GM23338 (cell line): ENCODE measurements around the gene LARGE1. TPM values are rescaled to one million over a fixed set of nuclear protein-coding genes. Genes with fewer than 3 reads are reported as not detected.

Experiments used
- ATAC-seq: fragments of 200-7000 bp; cut with Tn5 transposase; 3 replicates; pipeline ENCODE4 v1.9.1; 2020
- DNase-seq: peaks from one replicate; pipeline ENCODE4 v3.0.0-alpha.2; 2015; ENCODE audit warnings: low spot score
- H2AFZ ChIP-seq: fragments of 200-600 bp; sonication (generic); 2 replicates; pipeline ENCODE4 v1.8.0; 2016; ENCODE audit warnings: antibody characterized with exemption, mild to moderate bottlenecking, moderate library complexity
- H3F3A ChIP-seq: fragments of 200-600 bp; sonication (generic); replicated peaks from 2 replicates; pipeline ENCODE4 v1.8.0; 2017; ENCODE audit warnings: antibody characterized with exemption, mixed run types, low read depth
- H3K27ac ChIP-seq: fragments of 200-600 bp; sonication (generic); 2 replicates; pipeline ENCODE4 v1.6.1; 2016; ENCODE audit warnings: low read depth
- H3K27me3 ChIP-seq: fragments of 200-600 bp; sonication (generic); 2 replicates; pipeline ENCODE4 v1.8.0; 2016; ENCODE audit warnings: mild to moderate bottlenecking, mixed run types, moderate library complexity; ENCODE audit not compliant: insufficient read depth
- H3K36me3 ChIP-seq: fragments of 200-600 bp; sonication (generic); 2 replicates; pipeline ENCODE4 v1.8.0; 2016; ENCODE audit warnings: mild to moderate bottlenecking; ENCODE audit not compliant: insufficient read depth
- H3K4me1 ChIP-seq: fragments of 200-600 bp; sonication (generic); 2 replicates; pipeline ENCODE4 v1.8.0; 2016; ENCODE audit warnings: mild to moderate bottlenecking, moderate library complexity; ENCODE audit not compliant: insufficient read depth
- H3K4me2 ChIP-seq: fragments of 200-600 bp; sonication (generic); 2 replicates; pipeline ENCODE4 v1.7.1; 2017; ENCODE audit warnings: mixed run types
- H3K4me3 ChIP-seq: fragments of 200-600 bp; sonication (generic); 2 replicates; pipeline ENCODE4 v1.6.1; 2016; ENCODE audit warnings: mixed run types
- H3K79me2 ChIP-seq: fragments of 200-600 bp; sonication (generic); replicated peaks from 2 replicates; pipeline ENCODE4 v1.8.0; 2017; ENCODE audit warnings: mild to moderate bottlenecking; ENCODE audit not compliant: insufficient read depth
- H3K9me2 ChIP-seq: fragments of 200-600 bp; sonication (generic); 2 replicates; pipeline ENCODE4 v1.8.0; 2017; ENCODE audit not compliant: insufficient read depth
- H4K20me1 ChIP-seq: fragments of 200-600 bp; sonication (generic); replicated peaks from 2 replicates; pipeline ENCODE4 v1.8.0; 2017; ENCODE audit warnings: mild to moderate bottlenecking; ENCODE audit not compliant: insufficient read depth
- H3K27ac Mint-ChIP-seq: 2 replicates; pipeline ENCODE4 v1.8.0; 2020; ENCODE audit warnings: inconsistent platforms, mild to moderate bottlenecking, moderate library complexity, mixed read lengths
- H3K27me3 Mint-ChIP-seq: 3 replicates; pipeline ENCODE4 v1.8.0; 2022; ENCODE audit warnings: low read depth, mild to moderate bottlenecking, moderate library complexity, mixed read lengths, inconsistent platforms; ENCODE audit not compliant: insufficient read depth, poor library complexity
- H3K36me3 Mint-ChIP-seq: 3 replicates; pipeline ENCODE4 v1.8.0; 2021; ENCODE audit warnings: low read depth, mild to moderate bottlenecking, inconsistent platforms, moderate library complexity, mixed read lengths
- H3K4me1 Mint-ChIP-seq: 3 replicates; pipeline ENCODE4 v1.8.0; 2020; ENCODE audit warnings: mild to moderate bottlenecking, inconsistent platforms, mixed read lengths
- H3K4me3 Mint-ChIP-seq: 3 replicates; pipeline ENCODE4 v1.8.0; 2021; ENCODE audit warnings: moderate library complexity, mild to moderate bottlenecking, inconsistent platforms, mixed read lengths
- H3K9me3 Mint-ChIP-seq: 3 replicates; pipeline ENCODE4 v1.8.0; 2020; ENCODE audit warnings: moderate library complexity, mild to moderate bottlenecking, inconsistent platforms, mixed read lengths
- CREB1 ChIP-seq: fragments of 250-450 bp; sonication (Bioruptor Pico); IDR thresholded peaks from 2 replicates; pipeline ENCODE4 v1.5.0; 2020; ENCODE audit warnings: low read depth, mild to moderate bottlenecking, moderate library complexity
- EZH2 ChIP-seq: fragments of 200-600 bp; sonication (generic); IDR thresholded peaks from one replicate; pipeline ENCODE4 v1.8.0; 2017; ENCODE audit warnings: antibody characterized with exemption, mild to moderate bottlenecking, low read depth; ENCODE audit not compliant: unreplicated experiment
- EZH2phosphoT487 ChIP-seq: fragments of 200-600 bp; sonication (generic); IDR thresholded peaks from one replicate; pipeline ENCODE4 v1.8.1; 2018; ENCODE audit warnings: antibody characterized with exemption; ENCODE audit not compliant: unreplicated experiment
- JUNB ChIP-seq: IDR thresholded peaks from one replicate; pipeline ENCODE4 v1.6.1; 2016; ENCODE audit warnings: antibody characterized with exemption; ENCODE audit not compliant: unreplicated experiment
- NANOG ChIP-seq: IDR thresholded peaks from 2 replicates; pipeline ENCODE4 v1.6.1; 2016; ENCODE audit warnings: antibody characterized with exemption, borderline replicate concordance
- POLR2AphosphoS5 ChIP-seq: IDR thresholded peaks from 2 replicates; pipeline ENCODE4 v1.6.1; 2016; ENCODE audit warnings: antibody characterized with exemption, low read depth
- STAT1 ChIP-seq: IDR thresholded peaks from one replicate; pipeline ENCODE4 v1.6.1; 2016; ENCODE audit warnings: antibody characterized with exemption; ENCODE audit not compliant: unreplicated experiment
- ZNF114 ChIP-seq: fragments of 250-450 bp; sonication (Bioruptor Pico); IDR thresholded peaks from 2 replicates; pipeline ENCODE4 v1.5.0; 2020; ENCODE audit warnings: mild to moderate bottlenecking, moderate library complexity
- ZNF331 ChIP-seq: fragments of 250-450 bp; sonication (Bioruptor Pico); IDR thresholded peaks from 2 replicates; pipeline ENCODE4 v1.5.0; 2020; ENCODE audit warnings: low read depth, mild to moderate bottlenecking, moderate library complexity
- polyA plus RNA-seq: library from polyadenylated mRNA; unstranded; fragments of >200 nt; fragmentation: Nextera tagmentation; extraction: Ambion mirVana; gene quantifications from 2 replicates; pipeline ENCODE4 v1.2.1, GENCODE V29; 2016
- total RNA-seq: library from RNA; depleted of rRNA; stranded (reverse); fragments of >200 nt; shearing (Covaris generic); gene quantifications from 2 replicates; pipeline ENCODE4 v1.2.3, GENCODE V29; 2014
- TF ChIP-seq, protein P1 (sequence below): fragments of 250-450 bp; sonication (Bioruptor Pico); IDR thresholded peaks from 2 replicates; pipeline ENCODE4 v1.5.0; 2020; ENCODE audit warnings: mild to moderate bottlenecking, moderate library complexity
- TF ChIP-seq, protein P2 (sequence below), 2 experiments: fragments of 200-600 bp in 1 of 2; sonication (generic) in 1 of 2; conservative IDR thresholded peaks; 2 replicates each; pipeline versions ENCODE4 v1.5.1 to v1.6.1; 2016 to 2017; ENCODE audit warnings: antibody characterized with exemption in 2 of 2, low read depth in 2 of 2, mild to moderate bottlenecking in 2 of 2, moderate library complexity in 1 of 2
- TF ChIP-seq, protein P3 (sequence below): IDR thresholded peaks from one replicate; pipeline ENCODE4 v1.6.1; 2018; ENCODE audit warnings: antibody characterized with exemption; ENCODE audit not compliant: unreplicated experiment
- TF ChIP-seq, protein P4 (sequence below): IDR thresholded peaks from 2 replicates; pipeline ENCODE4 v1.6.1; 2016; ENCODE audit warnings: antibody characterized with exemption

LARGE1 gene
- total and polyA plus RNA-seq, 2 experiments from 2014 or later = 12.8 to 75.6 TPM

DNA sequence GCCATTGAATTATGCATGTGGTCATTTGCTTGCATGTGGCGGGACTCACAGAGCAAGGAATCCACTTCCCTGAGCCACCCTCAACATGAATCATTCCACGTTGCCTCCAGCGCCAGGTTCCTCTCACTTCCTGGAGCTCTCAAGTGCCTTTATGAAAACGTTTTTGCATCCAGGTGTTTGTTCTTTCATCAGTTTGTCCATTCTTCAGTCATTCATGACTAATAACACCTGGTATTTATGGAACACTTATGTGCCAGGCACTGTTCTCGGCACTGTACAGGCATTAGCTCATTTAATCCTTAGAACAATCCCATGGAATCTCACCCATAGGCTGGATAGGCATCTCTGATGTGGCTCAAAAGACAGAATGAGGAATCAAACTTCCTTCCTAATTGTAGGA lies 606.0 kb downstream of the LARGE1 start:
- Histone ChIP-seq H3K27ac (no peak overlapping the region), H3K4me3 (no peak overlapping the region), H3K4me1 (no peaks in the 10 kb centered on the region), H2AFZ (no peak overlapping the region), H3K9me2 (no peaks in the 10 kb centered on the region), H3F3A (no peaks in the 10 kb centered on the region), H4K20me1 (no peaks in the 10 kb centered on the region; the same call in none of the 2 replicates), H3K36me3 (no peaks in the 10 kb centered on the region), H3K79me2 (no peaks in the 10 kb centered on the region), H3K27me3 (no peaks in the 10 kb centered on the region), H3K4me2 (no peak overlapping the region)
- no peaks in the 10 kb centered on the region for H3K4me1 Mint-ChIP-seq
- H3K27ac Mint-ChIP-seq = no peak overlapping the region
- no peaks in the 10 kb centered on the region; the same call in 2 of the 3 replicates for H3K9me3 Mint-ChIP-seq
- TF ChIP-seq EZH2 (no peak), ZNF114 (CRISPR knock-in tag) (no peak), JUNB (no peak), STAT1 (no peak), NANOG (no peak), CREB1 (CRISPR knock-in tag) (no peak), ZNF331 (CRISPR knock-in tag) (no peak), POLR2AphosphoS5 (no peak), EZH2phosphoT487 (no peak)
- TF ChIP-seq, protein P1, sequence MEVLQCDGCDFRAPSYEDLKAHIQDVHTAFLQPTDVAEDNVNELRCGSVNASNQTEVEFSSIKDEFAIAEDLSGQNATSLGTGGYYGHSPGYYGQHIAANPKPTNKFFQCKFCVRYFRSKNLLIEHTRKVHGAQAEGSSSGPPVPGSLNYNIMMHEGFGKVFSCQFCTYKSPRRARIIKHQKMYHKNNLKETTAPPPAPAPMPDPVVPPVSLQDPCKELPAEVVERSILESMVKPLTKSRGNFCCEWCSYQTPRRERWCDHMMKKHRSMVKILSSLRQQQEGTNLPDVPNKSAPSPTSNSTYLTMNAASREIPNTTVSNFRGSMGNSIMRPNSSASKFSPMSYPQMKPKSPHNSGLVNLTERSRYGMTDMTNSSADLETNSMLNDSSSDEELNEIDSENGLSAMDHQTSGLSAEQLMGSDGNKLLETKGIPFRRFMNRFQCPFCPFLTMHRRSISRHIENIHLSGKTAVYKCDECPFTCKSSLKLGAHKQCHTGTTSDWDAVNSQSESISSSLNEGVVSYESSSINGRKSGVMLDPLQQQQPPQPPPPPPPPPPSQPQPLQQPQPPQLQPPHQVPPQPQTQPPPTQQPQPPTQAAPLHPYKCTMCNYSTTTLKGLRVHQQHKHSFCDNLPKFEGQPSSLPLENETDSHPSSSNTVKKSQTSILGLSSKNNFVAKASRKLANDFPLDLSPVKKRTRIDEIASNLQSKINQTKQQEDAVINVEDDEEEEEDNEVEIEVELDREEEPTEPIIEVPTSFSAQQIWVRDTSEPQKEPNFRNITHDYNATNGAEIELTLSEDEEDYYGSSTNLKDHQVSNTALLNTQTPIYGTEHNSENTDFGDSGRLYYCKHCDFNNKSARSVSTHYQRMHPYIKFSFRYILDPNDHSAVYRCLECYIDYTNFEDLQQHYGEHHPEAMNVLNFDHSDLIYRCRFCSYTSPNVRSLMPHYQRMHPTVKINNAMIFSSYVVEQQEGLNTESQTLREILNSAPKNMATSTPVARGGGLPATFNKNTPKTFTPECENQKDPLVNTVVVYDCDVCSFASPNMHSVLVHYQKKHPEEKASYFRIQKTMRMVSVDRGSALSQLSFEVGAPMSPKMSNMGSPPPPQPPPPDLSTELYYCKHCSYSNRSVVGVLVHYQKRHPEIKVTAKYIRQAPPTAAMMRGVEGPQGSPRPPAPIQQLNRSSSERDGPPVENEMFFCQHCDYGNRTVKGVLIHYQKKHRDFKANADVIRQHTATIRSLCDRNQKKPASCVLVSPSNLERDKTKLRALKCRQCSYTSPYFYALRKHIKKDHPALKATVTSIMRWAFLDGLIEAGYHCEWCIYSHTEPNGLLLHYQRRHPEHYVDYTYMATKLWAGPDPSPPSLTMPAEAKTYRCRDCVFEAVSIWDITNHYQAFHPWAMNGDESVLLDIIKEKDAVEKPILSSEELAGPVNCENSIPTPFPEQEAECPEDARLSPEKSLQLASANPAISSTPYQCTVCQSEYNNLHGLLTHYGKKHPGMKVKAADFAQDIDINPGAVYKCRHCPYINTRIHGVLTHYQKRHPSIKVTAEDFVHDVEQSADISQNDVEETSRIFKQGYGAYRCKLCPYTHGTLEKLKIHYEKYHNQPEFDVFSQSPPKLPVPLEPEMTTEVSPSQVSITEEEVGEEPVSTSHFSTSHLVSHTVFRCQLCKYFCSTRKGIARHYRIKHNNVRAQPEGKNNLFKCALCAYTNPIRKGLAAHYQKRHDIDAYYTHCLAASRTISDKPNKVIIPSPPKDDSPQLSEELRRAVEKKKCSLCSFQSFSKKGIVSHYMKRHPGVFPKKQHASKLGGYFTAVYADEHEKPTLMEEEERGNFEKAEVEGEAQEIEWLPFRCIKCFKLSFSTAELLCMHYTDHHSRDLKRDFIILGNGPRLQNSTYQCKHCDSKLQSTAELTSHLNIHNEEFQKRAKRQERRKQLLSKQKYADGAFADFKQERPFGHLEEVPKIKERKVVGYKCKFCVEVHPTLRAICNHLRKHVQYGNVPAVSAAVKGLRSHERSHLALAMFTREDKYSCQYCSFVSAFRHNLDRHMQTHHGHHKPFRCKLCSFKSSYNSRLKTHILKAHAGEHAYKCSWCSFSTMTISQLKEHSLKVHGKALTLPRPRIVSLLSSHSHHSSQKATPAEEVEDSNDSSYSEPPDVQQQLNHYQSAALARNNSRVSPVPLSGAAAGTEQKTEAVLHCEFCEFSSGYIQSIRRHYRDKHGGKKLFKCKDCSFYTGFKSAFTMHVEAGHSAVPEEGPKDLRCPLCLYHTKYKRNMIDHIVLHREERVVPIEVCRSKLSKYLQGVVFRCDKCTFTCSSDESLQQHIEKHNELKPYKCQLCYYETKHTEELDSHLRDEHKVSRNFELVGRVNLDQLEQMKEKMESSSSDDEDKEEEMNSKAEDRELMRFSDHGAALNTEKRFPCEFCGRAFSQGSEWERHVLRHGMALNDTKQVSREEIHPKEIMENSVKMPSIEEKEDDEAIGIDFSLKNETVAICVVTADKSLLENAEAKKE (CRISPR knock-in tag) = no peak
- TF ChIP-seq, protein P2, sequence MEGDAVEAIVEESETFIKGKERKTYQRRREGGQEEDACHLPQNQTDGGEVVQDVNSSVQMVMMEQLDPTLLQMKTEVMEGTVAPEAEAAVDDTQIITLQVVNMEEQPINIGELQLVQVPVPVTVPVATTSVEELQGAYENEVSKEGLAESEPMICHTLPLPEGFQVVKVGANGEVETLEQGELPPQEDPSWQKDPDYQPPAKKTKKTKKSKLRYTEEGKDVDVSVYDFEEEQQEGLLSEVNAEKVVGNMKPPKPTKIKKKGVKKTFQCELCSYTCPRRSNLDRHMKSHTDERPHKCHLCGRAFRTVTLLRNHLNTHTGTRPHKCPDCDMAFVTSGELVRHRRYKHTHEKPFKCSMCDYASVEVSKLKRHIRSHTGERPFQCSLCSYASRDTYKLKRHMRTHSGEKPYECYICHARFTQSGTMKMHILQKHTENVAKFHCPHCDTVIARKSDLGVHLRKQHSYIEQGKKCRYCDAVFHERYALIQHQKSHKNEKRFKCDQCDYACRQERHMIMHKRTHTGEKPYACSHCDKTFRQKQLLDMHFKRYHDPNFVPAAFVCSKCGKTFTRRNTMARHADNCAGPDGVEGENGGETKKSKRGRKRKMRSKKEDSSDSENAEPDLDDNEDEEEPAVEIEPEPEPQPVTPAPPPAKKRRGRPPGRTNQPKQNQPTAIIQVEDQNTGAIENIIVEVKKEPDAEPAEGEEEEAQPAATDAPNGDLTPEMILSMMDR (conservative IDR thresholded peaks at IDR 0.05; ENCODE audit: low read depth in 2 of 2) = no peak
- TF ChIP-seq, protein P3, sequence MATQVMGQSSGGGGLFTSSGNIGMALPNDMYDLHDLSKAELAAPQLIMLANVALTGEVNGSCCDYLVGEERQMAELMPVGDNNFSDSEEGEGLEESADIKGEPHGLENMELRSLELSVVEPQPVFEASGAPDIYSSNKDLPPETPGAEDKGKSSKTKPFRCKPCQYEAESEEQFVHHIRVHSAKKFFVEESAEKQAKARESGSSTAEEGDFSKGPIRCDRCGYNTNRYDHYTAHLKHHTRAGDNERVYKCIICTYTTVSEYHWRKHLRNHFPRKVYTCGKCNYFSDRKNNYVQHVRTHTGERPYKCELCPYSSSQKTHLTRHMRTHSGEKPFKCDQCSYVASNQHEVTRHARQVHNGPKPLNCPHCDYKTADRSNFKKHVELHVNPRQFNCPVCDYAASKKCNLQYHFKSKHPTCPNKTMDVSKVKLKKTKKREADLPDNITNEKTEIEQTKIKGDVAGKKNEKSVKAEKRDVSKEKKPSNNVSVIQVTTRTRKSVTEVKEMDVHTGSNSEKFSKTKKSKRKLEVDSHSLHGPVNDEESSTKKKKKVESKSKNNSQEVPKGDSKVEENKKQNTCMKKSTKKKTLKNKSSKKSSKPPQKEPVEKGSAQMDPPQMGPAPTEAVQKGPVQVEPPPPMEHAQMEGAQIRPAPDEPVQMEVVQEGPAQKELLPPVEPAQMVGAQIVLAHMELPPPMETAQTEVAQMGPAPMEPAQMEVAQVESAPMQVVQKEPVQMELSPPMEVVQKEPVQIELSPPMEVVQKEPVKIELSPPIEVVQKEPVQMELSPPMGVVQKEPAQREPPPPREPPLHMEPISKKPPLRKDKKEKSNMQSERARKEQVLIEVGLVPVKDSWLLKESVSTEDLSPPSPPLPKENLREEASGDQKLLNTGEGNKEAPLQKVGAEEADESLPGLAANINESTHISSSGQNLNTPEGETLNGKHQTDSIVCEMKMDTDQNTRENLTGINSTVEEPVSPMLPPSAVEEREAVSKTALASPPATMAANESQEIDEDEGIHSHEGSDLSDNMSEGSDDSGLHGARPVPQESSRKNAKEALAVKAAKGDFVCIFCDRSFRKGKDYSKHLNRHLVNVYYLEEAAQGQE = no peak
- TF ChIP-seq, protein P4, sequence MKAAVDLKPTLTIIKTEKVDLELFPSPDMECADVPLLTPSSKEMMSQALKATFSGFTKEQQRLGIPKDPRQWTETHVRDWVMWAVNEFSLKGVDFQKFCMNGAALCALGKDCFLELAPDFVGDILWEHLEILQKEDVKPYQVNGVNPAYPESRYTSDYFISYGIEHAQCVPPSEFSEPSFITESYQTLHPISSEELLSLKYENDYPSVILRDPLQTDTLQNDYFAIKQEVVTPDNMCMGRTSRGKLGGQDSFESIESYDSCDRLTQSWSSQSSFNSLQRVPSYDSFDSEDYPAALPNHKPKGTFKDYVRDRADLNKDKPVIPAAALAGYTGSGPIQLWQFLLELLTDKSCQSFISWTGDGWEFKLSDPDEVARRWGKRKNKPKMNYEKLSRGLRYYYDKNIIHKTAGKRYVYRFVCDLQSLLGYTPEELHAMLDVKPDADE = no peak
- peaks cover 13% of the 10 kb centered on the region for H3K27me3 Mint-ChIP-seq
- DNase-seq (no peak), ATAC-seq (no peak)
- H3K4me3 Mint-ChIP-seq = no peak overlapping the region
- H3K36me3 Mint-ChIP-seq = peaks cover 18% of the 10 kb centered on the region
